SU-DHL-6 (cell line): ENCODE measurements around the gene SLC44A5.

ENCODE experiments used
- H2AFZ ChIP-seq: fragments of 200-600 bp; sonication (generic); 2 replicates; pipeline ENCODE4 v1.6.1; 2014; ENCODE audit warnings: low read depth, mild to moderate bottlenecking, moderate library complexity, mixed read lengths, antibody characterized with exemption, low read length; ENCODE audit not compliant: severe bottlenecking
- H3F3A ChIP-seq: fragments of 200-600 bp; shearing (Covaris generic); 2 replicates; pipeline ENCODE4 v1.6.0; 2016; ENCODE audit warnings: antibody characterized with exemption, mild to moderate bottlenecking; ENCODE audit not compliant: insufficient read depth
- H3K27ac ChIP-seq: fragments of 200-600 bp; sonication (generic); 2 replicates; pipeline ENCODE4 v1.5.1; 2016; ENCODE audit warnings: low read depth, mild to moderate bottlenecking, low read length, moderate library complexity, mixed read lengths
- H3K27me3 ChIP-seq: fragments of 200-600 bp; sonication (generic), shearing (Covaris generic); 2 replicates; pipeline ENCODE4 v1.6.0; 2014; ENCODE audit warnings: mild to moderate bottlenecking, low read length
- H3K36me3 ChIP-seq: fragments of 200-600 bp; sonication (generic); 2 replicates; pipeline ENCODE4 v1.6.1; 2014; ENCODE audit warnings: mild to moderate bottlenecking, low read length, mixed read lengths
- H3K4me2 ChIP-seq: fragments of 300-600, 200-600 bp; shearing (Covaris generic), sonication (generic); 2 replicates; pipeline ENCODE4 v1.6.0; 2014; ENCODE audit warnings: low read length, low read depth, mild to moderate bottlenecking; ENCODE audit not compliant: poor library complexity, severe bottlenecking
- H3K4me3 ChIP-seq: fragments of 200-600 bp; sonication (generic); 2 replicates; pipeline ENCODE4 v1.5.1; 2014; ENCODE audit warnings: antibody characterized with exemption, low read length, mild to moderate bottlenecking, mixed read lengths; ENCODE audit not compliant: insufficient read depth, poor library complexity, severe bottlenecking
- H3K79me2 ChIP-seq: fragments of 200-600 bp; sonication (generic); 2 replicates; pipeline ENCODE4 v1.6.1; 2014; ENCODE audit warnings: mild to moderate bottlenecking, low read length, moderate library complexity; ENCODE audit not compliant: insufficient read depth
- H3K9ac ChIP-seq: fragments of 200-600 bp; sonication (generic); 2 replicates; pipeline ENCODE4 v1.7.0; 2014; ENCODE audit warnings: mild to moderate bottlenecking, low read length
- H3K9me2 ChIP-seq: fragments of 200-600 bp; sonication (generic); replicated peaks from 2 replicates; pipeline ENCODE4 v1.6.1; 2014; ENCODE audit warnings: low read length; ENCODE audit not compliant: insufficient read depth
- H3K9me3 ChIP-seq: fragments of 200-600 bp; sonication (generic); 2 replicates; pipeline ENCODE4 v1.6.1; 2014; ENCODE audit warnings: low read length, mixed read lengths; ENCODE audit not compliant: insufficient read depth
- H4K20me1 ChIP-seq: fragments of 200-600 bp; sonication (generic); 2 replicates; pipeline ENCODE4 v1.6.1; 2014; ENCODE audit warnings: low read depth, mild to moderate bottlenecking, antibody characterized with exemption, low read length, moderate library complexity, mixed read lengths
- EZH2phosphoT487 ChIP-seq: fragments of 200-600 bp; sonication (generic), shearing (Covaris generic); conservative IDR thresholded peaks from 2 replicates; pipeline ENCODE4 v1.6.1; 2018; ENCODE audit warnings: mild to moderate bottlenecking, antibody characterized with exemption, low read length, moderate library complexity, mixed read lengths
- TF ChIP-seq, protein P1 (sequence below): fragments of 200-600 bp; sonication (generic); IDR thresholded peaks from one replicate; pipeline ENCODE4 v1.5.1; 2017; ENCODE audit warnings: antibody characterized with exemption, mild to moderate bottlenecking, low read length, moderate library complexity; ENCODE audit not compliant: insufficient read depth, poor library complexity, severe bottlenecking

SLC44A5 gene

DNA sequence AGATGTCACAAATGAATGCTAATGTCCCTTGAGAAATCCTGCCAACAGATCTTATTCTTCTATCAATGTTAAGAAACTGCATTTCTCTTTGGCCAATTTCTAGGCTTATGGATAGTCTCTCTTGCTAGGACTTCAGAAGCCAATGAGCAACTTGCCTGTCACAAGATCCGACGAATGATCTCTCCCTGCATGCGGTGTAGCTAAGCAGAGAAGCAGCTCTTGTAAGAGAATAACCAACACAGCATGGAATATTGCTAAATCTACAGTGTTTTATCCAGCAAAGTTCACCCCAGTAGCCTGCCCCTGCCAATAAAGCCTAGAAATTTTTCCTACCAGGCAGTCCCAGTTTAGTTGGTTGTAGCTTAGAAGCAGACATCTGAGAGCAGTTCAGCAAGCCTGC, 2.1 kb upstream of the SLC44A5 start:
- no peaks in the 10 kb centered on the region for H3K36me3 ChIP-seq

DNA sequence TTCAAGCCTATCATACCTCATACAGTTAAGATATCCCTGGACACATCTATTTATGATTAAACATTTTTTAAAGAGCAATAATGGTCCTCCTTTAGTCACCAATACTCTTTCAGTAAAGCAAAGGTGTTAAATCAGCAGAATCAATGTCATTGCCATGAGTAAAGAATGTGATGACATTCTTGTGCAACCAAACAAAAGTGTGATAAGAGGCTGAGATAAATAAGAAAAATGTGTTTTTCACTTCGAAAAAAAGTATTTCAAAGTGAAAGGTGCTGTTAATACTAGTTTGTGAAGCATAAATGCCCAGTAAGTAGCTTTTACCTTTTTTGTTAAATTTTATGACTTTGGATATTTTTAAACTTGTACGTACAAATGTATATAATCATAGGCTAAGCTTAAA, 8.4 kb downstream of the SLC44A5 start:
- no peak overlapping the region for H3K27ac ChIP-seq
- no peak overlapping the region for H3K4me2 ChIP-seq
- no peaks in the 10 kb centered on the region for H4K20me1 ChIP-seq
- H3K9ac ChIP-seq = no peak overlapping the region
- H2AFZ ChIP-seq = no peak overlapping the region
- H3K36me3 ChIP-seq = no peaks in the 10 kb centered on the region
- no peak overlapping the region for H3K4me3 ChIP-seq
- no peaks in the 10 kb centered on the region for H3K79me2 ChIP-seq
- TF ChIP-seq, protein P1, sequence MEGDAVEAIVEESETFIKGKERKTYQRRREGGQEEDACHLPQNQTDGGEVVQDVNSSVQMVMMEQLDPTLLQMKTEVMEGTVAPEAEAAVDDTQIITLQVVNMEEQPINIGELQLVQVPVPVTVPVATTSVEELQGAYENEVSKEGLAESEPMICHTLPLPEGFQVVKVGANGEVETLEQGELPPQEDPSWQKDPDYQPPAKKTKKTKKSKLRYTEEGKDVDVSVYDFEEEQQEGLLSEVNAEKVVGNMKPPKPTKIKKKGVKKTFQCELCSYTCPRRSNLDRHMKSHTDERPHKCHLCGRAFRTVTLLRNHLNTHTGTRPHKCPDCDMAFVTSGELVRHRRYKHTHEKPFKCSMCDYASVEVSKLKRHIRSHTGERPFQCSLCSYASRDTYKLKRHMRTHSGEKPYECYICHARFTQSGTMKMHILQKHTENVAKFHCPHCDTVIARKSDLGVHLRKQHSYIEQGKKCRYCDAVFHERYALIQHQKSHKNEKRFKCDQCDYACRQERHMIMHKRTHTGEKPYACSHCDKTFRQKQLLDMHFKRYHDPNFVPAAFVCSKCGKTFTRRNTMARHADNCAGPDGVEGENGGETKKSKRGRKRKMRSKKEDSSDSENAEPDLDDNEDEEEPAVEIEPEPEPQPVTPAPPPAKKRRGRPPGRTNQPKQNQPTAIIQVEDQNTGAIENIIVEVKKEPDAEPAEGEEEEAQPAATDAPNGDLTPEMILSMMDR = no peak
- TF ChIP-seq EZH2phosphoT487 = no peak
- no peaks in the 10 kb centered on the region for H3K9me3 ChIP-seq
- no peaks in the 10 kb centered on the region for H3K27me3 ChIP-seq
- H3K9me2 ChIP-seq = no peaks in the 10 kb centered on the region
- no peaks in the 10 kb centered on the region for H3F3A ChIP-seq

More for the DNA sequence above, 2.1 kb upstream of the SLC44A5 start:
- Histone ChIP-seq H3K79me2 (no peaks in the 10 kb centered on the region), H3K9ac (no peak overlapping the region), H3F3A (no peaks in the 10 kb centered on the region), H3K27me3 (no peaks in the 10 kb centered on the region), H4K20me1 (no peaks in the 10 kb centered on the region), H3K27ac (no peak overlapping the region), H3K9me3 (no peaks in the 10 kb centered on the region), H3K9me2 (no peaks in the 10 kb centered on the region), H2AFZ (no peak overlapping the region), H3K4me3 (no peak overlapping the region), H3K4me2 (no peak overlapping the region)
- TF ChIP-seq, protein P1 = no peak
- TF ChIP-seq EZH2phosphoT487 = no peak

DNA sequence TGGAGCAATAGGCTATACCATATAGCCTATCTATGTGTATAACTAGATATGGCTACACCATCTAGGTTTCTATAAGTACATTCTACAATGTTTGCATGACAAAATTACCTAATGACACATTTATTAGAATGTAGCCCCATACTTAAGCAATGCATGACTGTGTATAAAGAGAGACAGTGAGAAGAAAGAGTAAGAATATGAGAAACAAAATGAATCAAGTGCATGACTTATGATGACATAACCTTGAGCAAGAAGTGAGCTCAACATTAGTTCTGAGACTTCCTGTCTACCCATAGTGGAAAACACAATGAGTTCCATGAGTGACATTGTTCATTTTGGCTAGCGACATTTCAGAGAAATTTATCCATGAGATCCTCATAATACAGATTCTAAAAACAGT, 10.1 kb downstream of the SLC44A5 start:
- Histone ChIP-seq H3K27me3 (no peaks in the 10 kb centered on the region), H3K4me2 (no peak overlapping the region)

More for the DNA sequence above, 10.1 kb downstream of the SLC44A5 start:
- H3K9me2 ChIP-seq = no peaks in the 10 kb centered on the region
- no peak overlapping the region for H3K4me3 ChIP-seq
- H3K9ac ChIP-seq = no peak overlapping the region
- H3K27ac ChIP-seq = no peak overlapping the region
- no peaks in the 10 kb centered on the region for H3K9me3 ChIP-seq
- no peaks in the 10 kb centered on the region for H3F3A ChIP-seq
- H4K20me1 ChIP-seq = no peaks in the 10 kb centered on the region
- no peak overlapping the region for H2AFZ ChIP-seq
- H3K36me3 ChIP-seq = no peaks in the 10 kb centered on the region
- TF ChIP-seq EZH2phosphoT487 = no peak
- TF ChIP-seq, protein P1 = no peak
- H3K79me2 ChIP-seq = no peaks in the 10 kb centered on the region
